GM18861 (cell line): Measurements from ENCODE around the gene PDSS1.
"Not testable (repeated sequence)": the region's sequence is repeated elsewhere in the genome, so short reads cannot be mapped to it uniquely, and the experiment has no call there.

Experiments
- ATAC-seq: cut with Tn5 transposase; IDR thresholded peaks from one replicate; pipeline ENCODE4 v1.9.1; 2021; ENCODE audit not compliant: unreplicated experiment

Gene PDSS1

DNA sequence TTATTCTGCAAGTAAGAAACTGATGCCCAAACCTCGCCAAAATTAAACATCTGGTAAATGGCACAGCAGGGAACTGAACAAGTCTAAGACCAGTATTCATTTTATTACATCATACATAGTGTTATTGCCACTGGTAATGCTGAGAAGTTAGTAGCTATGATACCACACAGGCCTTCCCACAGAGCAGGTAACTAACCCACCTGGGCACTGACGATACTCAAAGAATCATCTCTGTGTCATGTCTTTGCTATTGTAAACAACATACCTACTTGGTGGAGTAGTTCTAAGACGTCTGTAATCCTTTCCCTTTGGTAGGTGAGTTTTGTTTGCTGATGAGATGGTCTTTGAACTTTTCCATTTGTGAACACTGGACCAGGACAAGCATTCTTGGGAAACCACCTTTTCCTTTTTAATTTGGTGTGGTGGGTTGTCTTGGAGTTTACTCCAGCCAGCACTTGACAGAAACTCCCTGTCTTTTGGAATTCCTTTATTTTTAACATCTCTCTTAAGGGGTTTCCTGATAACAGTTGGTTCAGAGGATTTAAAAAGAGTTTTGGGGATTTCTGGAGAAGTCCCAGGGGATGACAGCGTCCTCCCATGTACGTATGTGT lies 40.9 kb downstream of the PDSS1 start:
- no peak for ATAC-seq

DNA sequence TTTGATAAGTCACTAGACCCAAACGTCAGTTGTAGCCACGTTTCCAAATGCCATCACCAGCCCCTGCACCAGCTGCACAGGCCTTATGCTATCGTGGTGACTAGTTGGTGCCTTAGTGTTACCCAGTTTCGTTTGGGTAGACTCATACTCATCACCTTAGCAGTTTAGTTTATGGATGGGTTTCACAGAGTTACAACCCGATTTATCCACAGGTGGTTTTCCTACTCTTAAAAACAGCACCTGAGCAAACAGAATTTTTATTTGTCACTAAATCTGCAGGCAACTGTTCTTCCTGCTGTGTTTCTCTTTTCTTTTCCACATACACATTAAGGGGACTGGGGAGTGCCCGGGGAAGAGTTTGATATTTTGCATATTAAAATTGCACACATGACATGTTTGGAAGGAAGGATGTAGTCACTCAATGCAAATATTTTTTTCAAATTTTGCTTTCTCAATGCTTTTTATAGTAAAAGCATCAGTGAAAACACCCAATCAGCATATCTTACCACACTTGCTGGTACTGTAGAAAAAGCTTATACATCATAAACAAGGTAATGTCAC lies 41.6 kb downstream of the PDSS1 start:
- peak; percentile 28 for ATAC-seq

DNA sequence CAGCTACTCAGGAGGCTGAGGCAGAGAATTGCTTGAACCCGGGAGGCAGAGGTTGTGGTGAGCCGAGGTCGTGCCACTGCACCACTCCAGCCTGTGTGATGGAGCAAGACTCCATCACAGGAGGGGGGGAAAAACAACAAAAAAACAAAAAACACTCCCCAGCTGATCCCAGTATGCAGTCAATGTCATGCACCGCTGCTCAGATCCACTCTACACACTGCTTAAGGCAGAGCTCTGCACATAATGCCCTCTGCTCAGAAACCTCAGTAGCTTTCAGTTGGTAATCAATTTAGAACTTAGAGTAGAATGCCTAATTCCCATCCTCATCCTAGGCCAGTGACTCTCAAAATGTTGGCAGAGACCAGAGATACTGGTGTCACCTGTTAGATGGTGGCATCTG lies 43.9 kb downstream of the PDSS1 start:
- no peak for ATAC-seq

DNA sequence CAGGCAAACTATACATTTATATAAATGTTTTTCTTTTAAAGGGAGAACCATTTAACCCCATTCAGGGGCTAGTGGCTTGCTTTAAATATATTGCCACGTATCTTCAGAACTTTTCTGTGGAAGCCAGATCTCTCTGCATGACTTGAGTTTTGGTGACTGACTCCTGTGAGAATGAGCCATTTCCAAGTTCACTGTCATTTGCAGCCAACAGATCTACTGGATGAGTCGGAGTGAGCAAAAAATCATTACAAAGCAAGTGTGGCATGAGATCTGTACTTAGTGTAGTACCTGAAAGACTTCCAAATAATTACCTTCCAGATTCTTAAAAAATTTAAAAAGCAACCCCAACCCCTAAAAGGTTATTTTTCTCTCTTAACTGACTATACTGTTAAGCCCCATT lies 45.6 kb downstream of the PDSS1 start:
- no peak for ATAC-seq

DNA sequence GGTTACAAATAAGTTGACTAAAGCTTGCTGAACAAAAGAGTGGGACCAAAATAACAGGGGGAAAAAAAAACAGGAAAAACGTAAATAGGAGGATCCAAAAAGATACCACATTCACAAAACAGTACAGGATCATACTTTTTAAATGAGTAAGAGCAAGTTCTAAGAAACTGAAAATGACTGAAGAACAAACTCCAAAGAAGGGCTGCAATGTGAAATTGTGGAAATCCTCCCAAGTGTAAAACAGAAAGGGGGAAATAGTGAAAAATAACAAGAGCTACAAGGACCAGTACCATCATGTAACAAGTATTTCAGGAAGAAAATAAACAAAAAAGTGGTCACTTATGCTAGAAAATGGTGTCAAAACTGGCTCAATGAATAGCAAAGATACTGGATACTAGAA lies 46.3 kb downstream of the PDSS1 start:
- ATAC-seq: no peak

DNA sequence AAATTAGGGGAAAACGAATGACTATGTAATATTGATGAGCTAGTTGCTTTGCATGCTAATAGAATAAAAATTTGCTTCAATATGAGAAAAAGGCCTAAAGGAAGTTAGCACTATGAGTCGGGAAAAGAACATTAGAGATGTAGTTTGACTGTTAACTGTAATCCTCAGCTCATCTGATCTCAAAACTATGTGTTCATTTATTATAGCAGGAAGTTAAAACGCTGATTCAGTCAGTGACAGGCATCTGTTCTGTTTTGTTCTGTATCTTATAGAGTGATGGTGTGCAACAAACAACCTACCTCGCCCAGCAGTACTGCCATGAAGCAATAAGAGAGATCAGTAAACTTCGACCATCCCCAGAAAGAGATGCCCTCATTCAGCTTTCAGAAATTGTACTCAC lies 48.6 kb downstream of the PDSS1 start:
- no peak for ATAC-seq

DNA sequence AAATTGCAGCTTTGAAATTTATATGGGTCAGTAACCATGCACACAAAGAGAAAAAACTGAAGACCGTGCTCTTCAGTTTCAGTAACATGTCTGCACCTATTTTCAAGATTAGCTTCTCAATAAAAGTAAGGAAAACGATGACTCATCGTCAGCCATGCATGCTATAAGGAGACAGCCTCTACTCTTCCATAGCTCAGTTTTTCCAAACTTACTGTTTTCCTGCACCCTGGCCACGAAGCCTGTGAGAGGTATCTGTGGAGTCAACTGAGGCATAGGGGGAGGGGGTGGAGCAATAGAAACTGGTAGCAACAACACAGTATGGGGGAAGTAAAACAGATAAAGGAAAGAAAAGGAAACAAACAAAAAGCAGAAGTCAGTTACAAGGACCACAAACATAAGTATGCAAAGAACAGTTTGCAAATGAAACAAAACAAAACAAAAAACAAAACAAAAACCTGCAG lies 58.0 kb downstream of the PDSS1 start:
- peak; percentile 88 for ATAC-seq

DNA sequence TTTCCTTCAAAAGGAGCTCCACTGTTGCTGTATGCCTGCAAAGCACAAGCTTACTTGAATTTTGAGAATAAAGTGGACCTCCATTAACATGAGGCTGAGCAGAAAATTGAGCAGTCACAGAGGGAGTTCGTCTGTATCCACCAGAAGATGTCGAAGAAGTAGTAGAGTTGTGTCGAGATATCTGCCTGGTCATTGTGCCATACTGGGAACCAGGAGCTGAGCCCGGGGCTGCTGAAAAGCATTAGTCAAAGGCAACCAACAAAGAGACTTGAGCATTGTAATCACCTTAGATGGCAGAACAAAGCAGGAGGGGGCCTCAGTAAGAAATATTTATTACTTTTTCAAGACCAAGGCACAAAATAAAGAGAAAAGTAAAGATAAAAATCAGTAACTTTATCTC lies 61.5 kb downstream of the PDSS1 start:
- ATAC-seq: no peak

DNA sequence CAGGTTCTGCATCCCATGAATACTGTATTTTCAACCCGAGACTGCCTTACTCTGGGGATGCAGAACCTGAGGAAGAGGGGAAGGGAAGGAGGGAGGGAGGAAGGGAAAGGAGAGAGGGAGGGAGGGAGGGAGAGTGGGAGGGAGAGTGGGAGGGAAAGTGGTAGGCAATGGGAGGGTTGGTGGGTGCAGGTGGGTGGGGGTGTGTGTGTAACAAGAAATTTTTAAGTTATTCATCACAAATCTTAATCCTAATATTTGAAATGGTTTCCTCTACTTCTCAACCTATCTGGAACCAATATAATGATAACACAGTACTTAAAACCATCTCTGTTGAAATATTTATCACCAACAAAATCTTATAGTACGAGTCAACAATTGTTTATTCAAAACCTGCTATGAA lies 68.0 kb downstream of the PDSS1 start:
- no peak for ATAC-seq

DNA sequence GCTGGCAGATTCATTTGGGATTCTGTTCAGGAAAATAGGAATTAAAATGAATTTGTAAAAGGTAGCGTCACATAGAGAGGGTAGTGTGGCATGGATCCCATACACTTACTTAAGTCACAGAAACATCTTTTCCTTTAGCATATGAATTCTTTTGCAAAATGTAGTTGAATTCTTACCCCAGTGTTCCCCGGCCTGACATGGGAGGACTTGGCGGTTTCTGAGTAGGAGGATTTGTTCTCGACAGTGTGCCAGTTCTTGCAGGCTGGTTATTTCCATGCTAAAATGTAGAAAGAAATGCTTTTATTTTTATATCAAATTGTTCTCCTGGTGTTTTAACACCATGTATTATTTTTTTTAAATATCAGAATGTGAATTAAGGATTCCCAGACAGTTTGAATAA lies 72.6 kb downstream of the PDSS1 start:
- no peak for ATAC-seq

DNA sequence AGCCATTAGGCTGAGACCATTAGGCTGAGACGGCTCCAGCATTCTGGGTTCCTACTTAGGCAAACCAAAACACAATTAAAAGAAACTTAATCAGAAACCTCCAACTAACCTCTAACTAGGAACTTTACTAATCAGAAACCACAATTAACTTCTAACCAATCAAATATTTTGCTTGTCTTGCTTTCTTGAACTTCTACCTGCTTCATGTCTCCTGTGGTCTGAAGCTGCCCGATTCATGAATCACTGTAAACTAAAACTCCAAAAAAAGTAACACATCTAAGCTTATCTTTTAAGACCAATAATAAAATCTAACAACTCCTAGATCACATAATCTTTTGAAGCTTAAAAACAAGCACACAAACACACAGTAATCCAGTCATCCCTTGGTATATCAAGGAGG lies 76.1 kb downstream of the PDSS1 start:
- no peak for ATAC-seq

DNA sequence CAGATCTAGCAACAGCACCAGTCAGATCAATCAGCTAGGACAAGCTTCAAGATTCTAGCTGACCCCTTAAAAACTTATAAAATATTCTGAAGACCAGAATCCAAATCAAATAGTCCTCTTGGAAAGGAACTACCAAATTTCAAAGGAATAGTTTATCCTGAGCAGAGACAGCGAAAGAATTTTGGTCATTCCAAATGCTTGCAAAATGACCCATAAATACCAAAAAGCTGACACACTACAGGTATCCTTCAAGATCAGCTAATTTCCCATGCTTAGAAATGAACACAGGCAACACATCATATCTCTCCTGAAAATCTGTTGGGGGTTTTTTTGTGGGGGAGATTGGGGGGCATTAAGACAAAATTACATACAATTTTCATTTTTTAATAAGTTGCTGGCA lies 78.8 kb downstream of the PDSS1 start:
- no peak for ATAC-seq

DNA sequence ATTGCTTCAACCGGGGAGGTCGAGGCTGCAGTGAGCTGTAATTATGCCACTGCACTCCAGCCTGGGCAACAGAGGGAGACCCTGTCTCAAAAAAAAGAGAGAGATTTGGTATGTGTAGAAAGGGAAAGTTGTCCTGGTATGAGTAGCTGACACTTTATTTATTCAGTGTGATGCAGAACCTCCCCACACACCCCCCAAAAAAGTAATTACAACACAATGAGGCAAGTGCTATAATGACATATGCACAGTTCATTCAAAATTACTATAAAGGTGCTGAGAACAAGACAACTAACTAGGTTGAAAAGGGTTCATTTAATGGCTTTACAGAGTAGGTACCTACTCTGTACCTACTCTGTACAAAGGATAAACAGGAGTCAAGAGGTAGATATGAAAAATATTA lies 80.2 kb downstream of the PDSS1 start:
- no peak for ATAC-seq

DNA sequence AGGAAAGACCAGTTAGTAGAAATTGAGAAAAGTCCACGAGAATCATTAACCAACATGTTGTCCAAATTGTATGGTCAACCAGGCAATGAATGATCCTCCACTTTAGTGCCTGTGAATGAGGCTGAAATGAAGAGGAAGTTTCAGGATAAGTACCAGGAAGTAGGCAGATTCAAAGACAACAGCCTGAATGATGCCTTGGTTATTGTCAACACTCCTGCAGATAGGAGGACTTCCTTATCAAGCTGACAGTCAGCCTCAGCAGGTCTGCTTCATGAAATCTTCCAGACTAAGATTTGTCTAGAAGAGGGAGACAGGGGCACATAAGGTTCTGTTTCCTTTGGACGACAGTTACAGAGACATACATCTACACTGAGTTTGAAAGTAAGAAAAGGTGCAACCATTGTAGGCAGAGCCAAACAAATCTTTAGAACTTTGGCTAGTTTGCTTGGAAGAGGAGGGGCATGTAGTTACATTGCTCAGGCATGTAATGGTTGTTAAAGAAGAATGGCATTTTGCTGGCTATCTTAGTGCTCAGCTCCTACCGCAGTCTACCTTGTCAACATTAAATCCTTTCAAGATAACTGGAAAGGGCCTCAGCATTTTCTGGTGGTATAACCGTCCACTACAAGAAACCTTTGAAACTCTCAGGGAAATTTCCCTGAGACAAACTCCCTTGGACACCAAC lies 81.8 kb downstream of the PDSS1 start:
- no peak for ATAC-seq

DNA sequence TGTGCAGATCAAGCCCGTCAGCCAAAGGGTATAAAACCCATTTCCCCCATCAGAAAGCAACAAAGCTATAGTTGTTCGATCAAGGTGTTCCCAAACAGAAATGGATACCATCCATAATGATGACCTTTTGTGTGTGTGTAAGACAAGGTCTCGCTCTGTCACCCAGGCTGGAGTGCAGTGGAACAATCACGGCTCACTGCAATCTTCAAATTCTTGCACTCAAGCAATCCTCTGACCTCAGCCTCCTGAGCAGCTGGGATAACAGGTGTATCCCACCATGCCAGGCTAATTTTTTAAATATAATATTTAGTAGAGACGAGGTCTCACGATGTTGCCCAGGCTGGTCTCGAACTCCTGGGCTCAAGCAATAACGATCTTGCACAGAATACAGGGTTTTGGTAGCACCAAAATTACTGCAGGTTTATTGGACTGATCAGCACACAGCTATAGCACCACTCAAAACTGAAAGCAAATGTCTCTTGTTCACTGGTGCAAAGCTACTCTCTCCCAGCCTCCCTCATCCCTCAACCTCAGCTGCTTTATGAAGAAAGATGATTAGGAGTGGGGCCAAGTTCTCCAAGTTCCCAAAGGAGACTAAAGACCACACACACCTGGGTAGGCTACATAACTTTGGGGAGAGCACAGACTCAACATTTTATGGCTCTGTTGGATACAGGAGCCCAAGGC lies 82.7 kb downstream of the PDSS1 start:
- no peak for ATAC-seq

DNA sequence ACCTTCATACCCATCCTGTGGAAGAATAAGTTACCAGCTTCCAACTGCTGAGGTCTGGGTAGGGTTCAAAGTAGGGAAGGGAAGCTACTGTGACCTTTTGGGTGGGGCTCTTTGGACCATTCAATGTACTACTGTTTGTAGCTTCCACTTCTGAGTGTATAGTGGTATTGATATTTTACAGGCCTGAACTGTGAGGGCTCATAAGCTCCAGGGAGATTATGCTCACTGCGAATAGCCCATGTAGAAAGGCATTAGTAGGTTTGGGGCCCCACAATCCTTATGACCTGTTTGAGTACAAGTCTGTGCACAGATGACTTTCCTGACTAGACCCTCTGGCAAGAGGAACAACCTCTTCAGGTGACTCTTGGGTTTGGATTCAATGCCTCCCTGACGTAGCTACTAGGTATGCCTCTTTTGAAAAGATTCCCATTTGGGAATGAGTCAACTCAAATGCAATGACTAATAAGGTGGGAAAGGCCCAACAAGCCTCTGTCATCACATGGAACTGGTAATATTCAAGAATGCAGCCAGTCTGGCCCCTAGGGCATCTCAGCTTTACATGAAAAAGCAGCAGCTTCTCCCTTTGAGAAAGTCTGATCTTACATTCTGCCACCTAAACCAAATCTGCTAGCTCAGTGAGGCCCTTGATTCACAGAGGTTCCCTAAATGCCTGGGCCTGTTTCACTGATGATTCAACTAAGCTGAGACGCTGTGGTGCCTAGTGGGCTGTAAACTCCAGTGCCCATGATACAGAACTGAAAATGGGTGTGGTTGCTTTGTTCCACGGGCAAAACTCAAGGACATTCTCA lies 83.5 kb downstream of the PDSS1 start:
- ATAC-seq: peak; percentile 63

DNA sequence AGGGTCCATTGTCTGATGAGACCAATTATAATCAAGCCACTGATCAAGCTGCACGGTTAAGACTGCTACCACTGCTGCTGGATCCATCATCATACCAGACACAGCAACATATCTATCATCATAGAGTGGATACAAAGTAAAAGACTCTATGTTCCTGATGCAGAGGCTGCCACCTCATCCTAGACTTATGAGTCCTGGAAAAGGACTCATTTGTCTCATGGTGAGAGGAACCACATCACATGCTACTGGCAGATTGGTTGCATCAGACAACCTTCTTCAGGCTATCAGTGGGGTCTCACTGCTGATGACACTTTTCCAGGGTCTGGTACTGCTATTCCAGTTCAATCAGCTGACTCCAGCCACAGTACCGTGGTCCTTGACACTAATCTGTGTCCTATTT lies 84.3 kb downstream of the PDSS1 start:
- no peak for ATAC-seq

DNA sequence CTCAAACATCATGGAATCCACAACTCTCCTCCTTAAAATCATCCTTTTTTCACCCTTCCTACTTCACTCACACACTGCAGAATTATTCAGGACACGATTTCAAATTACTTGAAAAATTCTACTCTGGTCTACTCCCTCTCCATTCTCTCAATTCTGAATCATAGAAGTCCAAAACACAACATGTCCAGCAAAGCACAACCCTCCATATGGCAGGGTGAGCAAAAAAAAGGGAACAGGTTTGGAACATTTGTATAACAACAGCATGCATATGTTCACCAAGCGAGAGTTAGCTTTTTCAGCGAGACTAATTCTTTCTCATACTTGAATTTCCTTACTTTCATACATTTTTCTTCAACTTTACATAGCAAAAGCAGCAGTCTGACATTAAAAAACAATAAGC lies 89.9 kb downstream of the PDSS1 start:
- ATAC-seq: no peak

DNA sequence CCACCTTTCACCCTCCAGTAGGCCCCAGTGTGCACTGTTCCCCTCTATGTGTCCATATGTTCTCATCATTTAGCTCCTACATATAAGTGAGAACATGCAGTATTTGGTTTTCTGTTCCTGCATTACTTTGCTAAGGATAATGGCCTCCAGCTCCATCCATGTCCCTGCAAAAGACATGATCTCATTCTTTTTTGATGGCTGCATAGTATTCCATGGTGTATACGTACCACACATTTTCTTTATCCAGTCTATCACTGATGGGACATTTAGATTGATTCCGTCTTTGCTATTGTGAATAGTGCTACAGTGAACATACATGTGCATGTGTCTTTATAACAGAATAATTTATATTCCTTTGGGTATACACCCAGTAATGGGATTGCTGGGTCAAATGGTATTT lies 92.3 kb downstream of the PDSS1 start:
- not testable (repeated sequence) for ATAC-seq

DNA sequence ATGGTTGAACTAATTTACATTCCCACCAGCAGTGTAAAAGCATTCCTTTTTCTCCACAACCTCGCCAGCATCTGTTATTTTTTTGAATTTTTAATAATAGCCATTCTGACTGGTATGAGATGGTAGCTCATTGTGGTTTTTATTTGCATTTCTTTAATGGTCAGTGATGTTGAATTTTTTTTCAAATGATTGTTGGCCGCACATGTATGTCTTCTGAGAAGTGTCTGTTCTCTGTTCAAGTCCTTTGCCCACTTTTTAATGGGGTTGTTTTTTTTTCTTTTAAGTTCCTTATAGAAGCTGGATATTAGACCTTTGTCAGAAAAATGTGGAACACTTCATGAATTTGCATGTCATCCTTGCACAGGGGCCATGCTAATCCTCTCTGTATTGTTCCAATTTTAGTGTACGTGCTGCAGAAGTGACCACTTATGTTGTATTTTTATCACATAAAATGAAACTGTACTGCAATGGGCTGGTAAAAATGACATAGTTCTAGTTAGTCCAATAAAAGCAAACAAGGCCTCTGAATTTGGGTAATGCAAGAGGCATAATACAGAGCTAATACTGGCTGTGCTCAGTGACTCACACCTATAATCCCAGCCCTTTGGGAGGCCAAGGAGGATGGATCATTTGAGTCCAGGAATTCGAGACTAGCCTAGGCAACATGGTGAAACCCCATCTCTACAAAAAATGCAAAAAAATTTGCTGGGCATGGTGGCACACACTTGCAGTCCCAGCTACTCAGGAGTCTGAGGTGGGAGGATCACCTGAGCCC lies 92.9 kb downstream of the PDSS1 start:
- ATAC-seq: no peak
